ENCODE data around the gene EIF4E1B. TPM values are rescaled to one million over a fixed set of nuclear protein-coding genes. Genes with fewer than 3 reads are reported as not detected.
A peak's percentile ranks its signal among the peaks of the same experiment; 100 is the strongest.

The EIF4E1B gene
- total and polyA plus RNA-seq, 12 donors, result not detected

DNA sequence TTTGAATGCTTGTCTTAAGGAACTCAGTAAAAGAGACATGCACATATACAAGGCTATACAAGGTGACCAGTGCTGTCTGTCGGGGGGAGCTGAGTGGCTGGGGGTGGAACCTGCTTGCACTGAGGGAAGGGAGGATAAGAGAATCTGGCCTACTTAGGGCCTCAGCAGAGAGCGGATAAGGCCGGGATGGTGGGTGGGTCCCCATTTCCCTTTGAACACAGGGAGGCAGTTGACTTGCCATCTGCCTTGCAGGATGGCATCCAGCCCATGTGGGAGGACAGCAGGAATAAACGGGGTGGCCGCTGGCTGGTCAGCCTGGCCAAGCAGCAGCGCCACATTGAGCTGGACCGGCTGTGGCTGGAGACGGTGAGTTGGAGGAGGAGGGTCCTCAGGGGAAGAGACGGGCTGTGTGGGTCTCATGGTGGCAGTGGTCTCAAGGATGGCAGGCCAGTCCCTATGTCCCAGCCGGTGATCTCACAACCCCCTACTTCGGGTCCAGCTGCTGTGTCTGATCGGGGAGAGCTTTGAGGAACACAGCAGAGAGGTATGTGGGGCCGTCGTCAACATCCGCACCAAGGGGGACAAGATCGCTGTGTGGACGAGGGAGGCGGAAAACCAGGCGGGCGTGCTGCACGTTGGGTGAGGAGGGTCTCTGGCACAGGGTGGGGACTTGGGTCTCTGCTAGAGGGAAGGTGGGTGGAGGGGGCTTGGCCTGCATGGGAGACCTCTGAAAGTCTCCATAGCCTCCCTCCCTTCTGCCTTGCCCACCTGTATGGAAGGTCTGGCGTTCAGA lies 14.6 kb downstream of the EIF4E1B start:
- Histone ChIP-seq H3K4me3 (no peak overlapping the region), H3K4me1 (peaks cover 10 to 29% (median 18%) of the 10 kb centered on the region in 9 donors), H3K27me3 (no peaks in the 10 kb centered on the region), H3K36me3 (no peaks in the 10 kb centered on the region), H3K9me3 (no peaks in the 10 kb centered on the region), H3K27ac (no peak overlapping the region)
- intact Hi-C loops (cut with DNase I), result loop anchor here in 6 of 10 donors (5.0 to 10.0 kb wide), 4 partner anchors 68 to 198 kb away; partner anchors contain the start of gene FAF2 (in 1 of the 6)
- TF ChIP-seq, protein P1, sequence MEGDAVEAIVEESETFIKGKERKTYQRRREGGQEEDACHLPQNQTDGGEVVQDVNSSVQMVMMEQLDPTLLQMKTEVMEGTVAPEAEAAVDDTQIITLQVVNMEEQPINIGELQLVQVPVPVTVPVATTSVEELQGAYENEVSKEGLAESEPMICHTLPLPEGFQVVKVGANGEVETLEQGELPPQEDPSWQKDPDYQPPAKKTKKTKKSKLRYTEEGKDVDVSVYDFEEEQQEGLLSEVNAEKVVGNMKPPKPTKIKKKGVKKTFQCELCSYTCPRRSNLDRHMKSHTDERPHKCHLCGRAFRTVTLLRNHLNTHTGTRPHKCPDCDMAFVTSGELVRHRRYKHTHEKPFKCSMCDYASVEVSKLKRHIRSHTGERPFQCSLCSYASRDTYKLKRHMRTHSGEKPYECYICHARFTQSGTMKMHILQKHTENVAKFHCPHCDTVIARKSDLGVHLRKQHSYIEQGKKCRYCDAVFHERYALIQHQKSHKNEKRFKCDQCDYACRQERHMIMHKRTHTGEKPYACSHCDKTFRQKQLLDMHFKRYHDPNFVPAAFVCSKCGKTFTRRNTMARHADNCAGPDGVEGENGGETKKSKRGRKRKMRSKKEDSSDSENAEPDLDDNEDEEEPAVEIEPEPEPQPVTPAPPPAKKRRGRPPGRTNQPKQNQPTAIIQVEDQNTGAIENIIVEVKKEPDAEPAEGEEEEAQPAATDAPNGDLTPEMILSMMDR (IDR thresholded peaks at IDR 0.05), result no peak
- 89 to 90% methylated on average over 22 of the region's 22 CpGs for WGBS, 2 donors
- no peak for DNase-seq
- ATAC-seq, result no peak

DNA sequence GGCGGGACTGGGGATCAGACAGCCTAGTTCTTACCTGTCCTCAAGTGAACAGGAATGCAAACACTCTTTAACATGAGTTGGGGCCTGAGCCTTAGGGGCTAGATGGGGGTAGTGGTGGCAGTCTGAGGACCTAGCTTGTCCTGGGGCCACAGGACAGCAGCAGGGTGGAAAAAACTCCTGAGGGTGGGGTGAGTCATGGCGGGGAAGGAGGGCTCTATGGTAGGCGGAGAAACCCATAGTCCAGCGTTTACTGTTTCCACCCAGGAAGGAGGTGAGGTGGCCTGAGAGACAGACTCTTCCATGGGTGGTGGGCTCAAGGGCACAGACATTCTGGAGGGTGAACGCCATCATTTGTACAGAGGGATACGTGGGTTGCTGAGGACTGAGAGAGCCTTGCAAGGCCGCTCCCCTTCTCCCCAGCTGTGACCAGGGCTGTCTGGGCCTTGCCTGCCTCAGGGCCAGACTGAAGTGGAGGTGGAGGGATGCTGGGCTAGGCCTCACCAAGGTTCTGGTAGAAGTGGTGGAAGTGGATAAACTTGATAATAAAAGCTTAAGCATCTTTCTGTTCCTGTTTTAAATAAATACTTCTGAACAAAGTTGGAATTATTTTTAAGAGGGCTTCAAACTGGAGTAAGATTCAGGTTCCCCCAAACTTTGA lies 15.7 kb downstream of the EIF4E1B start:
- Histone ChIP-seq H3K27ac (peak overlapping the region in 9 of 10 donors; percentile 49 to 92 (median 80)), H3K4me1 (peaks cover 10 to 29% (median 18%) of the 10 kb centered on the region in 9 donors), H3K9me3 (no peaks in the 10 kb centered on the region), H3K36me3 (no peaks in the 10 kb centered on the region), H3K4me3 (peak overlapping the region in 6 of 10 donors; percentile 18 to 90 (median 79)), H3K27me3 (no peaks in the 10 kb centered on the region)
- DNase-seq, result no peak
- no peak for ATAC-seq
- intact Hi-C loops (cut with DNase I), result loop anchor here in 6 of 10 donors (2.0 to 10.0 kb wide), 4 partner anchors 71 to 199 kb away; partner anchors contain the start of gene FAF2 (in 1 of the 6)
- WGBS, 2 donors, result 94 to 96% methylated on average over 7 of the region's 7 CpGs
- TF ChIP-seq, protein P1 (IDR thresholded peaks at IDR 0.05), result no peak

DNA sequence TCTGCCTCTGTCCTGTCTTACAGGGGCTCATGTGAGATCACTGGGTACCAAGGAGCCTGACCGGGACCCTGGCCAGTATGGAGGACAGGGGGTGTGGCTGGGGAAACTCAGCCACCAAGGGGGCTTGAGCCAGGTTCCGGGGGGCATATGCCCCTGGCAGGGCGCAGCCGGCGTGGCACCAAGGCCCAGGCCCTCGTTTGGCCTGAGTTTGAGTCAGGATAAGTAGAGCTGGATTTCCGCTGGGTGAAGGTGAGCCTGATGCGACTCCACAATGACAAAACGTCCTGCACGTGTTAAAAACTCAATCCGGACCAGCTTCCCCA lies 16.2 kb downstream of the EIF4E1B start:
- H3K36me3 ChIP-seq, result no peaks in the 10 kb centered on the region
- TF ChIP-seq, protein P1 (IDR thresholded peaks at IDR 0.05), result no peak
- peak in 5 of 8 donors; percentile 0 to 2 (median 0) for ATAC-seq
- peaks cover 10 to 29% (median 20%) of the 10 kb centered on the region in 9 donors for H3K4me1 ChIP-seq
- intact Hi-C loops (cut with DNase I), result loop anchor here in 6 of 10 donors (2.0 to 10.0 kb wide), 4 partner anchors 72 to 199 kb away; partner anchors contain the start of gene FAF2 (in 1 of the 6)
- H3K4me3 ChIP-seq, result peak overlapping the region in 9 of 10 donors; percentile 18 to 90 (median 79)
- H3K27ac ChIP-seq, result peak overlapping the region; percentile 25 to 92 (median 78)
- no peaks in the 10 kb centered on the region for H3K27me3 ChIP-seq
- no peak for DNase-seq
- no peaks in the 10 kb centered on the region for H3K9me3 ChIP-seq
- 19 to 21% methylated on average over 11 of the region's 11 CpGs for WGBS, 2 donors

Data from heart right ventricle (tissue), 16 donors.